ENCODE measurements around the gene CARD14.

Gene CARD14

GRCh38 chr17:80212962-80213642 lies 43.3 kb downstream of the CARD14 start:
- DNase-seq = no peak

GRCh38 chr17:80213643-80213975 lies 43.8 kb downstream of the CARD14 start:
- DNase-seq = no peak

- no peak for DNase-seq
Observed at GRCh38 chr17:80214012-80214877, 44.4 kb downstream of the CARD14 start.

GRCh38 chr17:80214878-80215210 lies 45.0 kb downstream of the CARD14 start:
- DNase-seq = no peak

GRCh38 chr17:80216473-80217456 lies 46.9 kb downstream of the CARD14 start:
- DNase-seq = peak; percentile 12

- DNase-seq = no peak
Observed at GRCh38 chr17:80217703-80218362, 48.0 kb downstream of the CARD14 start.

- DNase-seq = no peak
Observed at GRCh38 chr17:80218391-80218790, 48.6 kb downstream of the CARD14 start.

GRCh38 chr17:80219013-80219762 lies 49.4 kb downstream of the CARD14 start:
- peak; percentile 17 for DNase-seq

GRCh38 chr17:80219763-80220053 lies 49.9 kb downstream of the CARD14 start:
- DNase-seq = no peak

GRCh38 chr17:80220054-80220735 lies 50.4 kb downstream of the CARD14 start, which contains the start of the genes SGSH and SLC26A11:
TSS of gene SGSH (minus strand) at chr17:80220333. CDS start at chr17:80220313, 20 bp downstream.
TSS of gene SLC26A11 (plus strand) at chr17:80220427. CDS start at chr17:80221561, 1,134 bp downstream.
- peak; percentile 69 for DNase-seq

- DNase-seq = peak; percentile 7
Observed at GRCh38 chr17:80220736-80221215, 50.9 kb downstream of the CARD14 start.

GRCh38 chr17:80221351-80222105 lies 51.7 kb downstream of the CARD14 start:
- no peak for DNase-seq

- DNase-seq = no peak
Observed at GRCh38 chr17:80222376-80223141, 52.7 kb downstream of the CARD14 start.

GRCh38 chr17:80223142-80223815 lies 53.4 kb downstream of the CARD14 start:
- DNase-seq = no peak

GRCh38 chr17:80223838-80224497 lies 54.1 kb downstream of the CARD14 start:
- no peak for DNase-seq

GRCh38 chr17:80224683-80225082 lies 54.9 kb downstream of the CARD14 start:
- DNase-seq = no peak

GRCh38 chr17:80225230-80225629 lies 55.4 kb downstream of the CARD14 start:
- DNase-seq = no peak

- no peak for DNase-seq
Observed at GRCh38 chr17:80227156-80227555, 57.3 kb downstream of the CARD14 start.
